Choroid plexus epithelial cell (primary cell): ENCODE data around the gene SPINK9.
A peak's percentile ranks its signal among the peaks of the same experiment; 100 is the strongest.

Source experiments
- DNase-seq: peaks from one replicate; pipeline ENCODE4 v3.0.0-alpha.2; 2010; ENCODE audit warnings: low read depth
- H3K4me3 ChIP-seq: 2 replicates; pipeline ENCODE4 v1.5.1; 2011; ENCODE audit warnings: low read depth, mild to moderate bottlenecking, control low read depth, low read length, moderate library complexity
- TF ChIP-seq, protein P1 (sequence below): conservative IDR thresholded peaks from 2 replicates; pipeline ENCODE4 v1.5.1; 2011; ENCODE audit warnings: low read depth, mild to moderate bottlenecking, control low read depth, inconsistent platforms, low read length, moderate library complexity

The SPINK9 gene

DNA sequence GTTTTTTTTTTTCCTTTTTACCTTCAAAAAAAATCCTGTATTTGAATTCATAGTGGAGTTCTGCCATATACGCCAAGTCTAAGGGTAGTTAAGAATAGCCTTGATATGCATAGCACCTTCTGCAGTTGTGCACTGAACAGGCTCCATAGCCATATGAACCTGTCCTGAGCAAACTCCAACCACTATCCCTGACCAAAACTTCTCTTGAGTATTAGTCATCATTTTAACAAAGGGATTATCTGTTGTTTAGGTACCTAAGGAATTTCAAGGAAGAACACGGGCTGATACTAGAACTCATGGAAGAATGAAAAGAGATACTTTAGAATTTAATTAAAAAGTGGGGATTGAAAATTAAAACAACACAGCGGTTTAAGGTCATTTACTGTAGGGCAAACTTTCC is 46.5 kb downstream of the SPINK9 start:
- TF ChIP-seq, protein P1, sequence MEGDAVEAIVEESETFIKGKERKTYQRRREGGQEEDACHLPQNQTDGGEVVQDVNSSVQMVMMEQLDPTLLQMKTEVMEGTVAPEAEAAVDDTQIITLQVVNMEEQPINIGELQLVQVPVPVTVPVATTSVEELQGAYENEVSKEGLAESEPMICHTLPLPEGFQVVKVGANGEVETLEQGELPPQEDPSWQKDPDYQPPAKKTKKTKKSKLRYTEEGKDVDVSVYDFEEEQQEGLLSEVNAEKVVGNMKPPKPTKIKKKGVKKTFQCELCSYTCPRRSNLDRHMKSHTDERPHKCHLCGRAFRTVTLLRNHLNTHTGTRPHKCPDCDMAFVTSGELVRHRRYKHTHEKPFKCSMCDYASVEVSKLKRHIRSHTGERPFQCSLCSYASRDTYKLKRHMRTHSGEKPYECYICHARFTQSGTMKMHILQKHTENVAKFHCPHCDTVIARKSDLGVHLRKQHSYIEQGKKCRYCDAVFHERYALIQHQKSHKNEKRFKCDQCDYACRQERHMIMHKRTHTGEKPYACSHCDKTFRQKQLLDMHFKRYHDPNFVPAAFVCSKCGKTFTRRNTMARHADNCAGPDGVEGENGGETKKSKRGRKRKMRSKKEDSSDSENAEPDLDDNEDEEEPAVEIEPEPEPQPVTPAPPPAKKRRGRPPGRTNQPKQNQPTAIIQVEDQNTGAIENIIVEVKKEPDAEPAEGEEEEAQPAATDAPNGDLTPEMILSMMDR = no peak
- no peak overlapping the region for H3K4me3 ChIP-seq

DNA sequence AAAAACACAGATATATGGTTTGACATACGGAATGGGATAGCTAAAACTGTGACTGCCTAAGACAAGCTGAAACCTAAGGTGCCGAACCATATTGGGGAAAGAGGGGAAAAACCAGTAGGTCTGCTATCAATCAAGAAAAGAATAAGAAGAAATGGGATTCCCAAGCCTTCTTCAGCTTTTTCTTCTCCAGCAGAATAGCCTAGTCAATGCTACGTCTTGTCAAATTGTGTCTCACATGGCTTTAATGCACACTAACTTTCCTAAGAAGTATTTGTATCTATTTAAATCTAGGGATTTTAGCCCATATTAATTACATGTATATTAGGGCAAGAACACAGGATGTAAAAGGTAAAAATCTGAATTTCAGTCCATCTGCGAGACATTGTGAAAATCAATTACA is 47.6 kb downstream of the SPINK9 start:
- DNase-seq = peak; percentile 5
- TF ChIP-seq, protein P1 = no peak
- peak overlapping the region; percentile 88 for H3K4me3 ChIP-seq

More for the DNA sequence above, 46.5 kb downstream of the SPINK9 start:
- no peak for DNase-seq

DNA sequence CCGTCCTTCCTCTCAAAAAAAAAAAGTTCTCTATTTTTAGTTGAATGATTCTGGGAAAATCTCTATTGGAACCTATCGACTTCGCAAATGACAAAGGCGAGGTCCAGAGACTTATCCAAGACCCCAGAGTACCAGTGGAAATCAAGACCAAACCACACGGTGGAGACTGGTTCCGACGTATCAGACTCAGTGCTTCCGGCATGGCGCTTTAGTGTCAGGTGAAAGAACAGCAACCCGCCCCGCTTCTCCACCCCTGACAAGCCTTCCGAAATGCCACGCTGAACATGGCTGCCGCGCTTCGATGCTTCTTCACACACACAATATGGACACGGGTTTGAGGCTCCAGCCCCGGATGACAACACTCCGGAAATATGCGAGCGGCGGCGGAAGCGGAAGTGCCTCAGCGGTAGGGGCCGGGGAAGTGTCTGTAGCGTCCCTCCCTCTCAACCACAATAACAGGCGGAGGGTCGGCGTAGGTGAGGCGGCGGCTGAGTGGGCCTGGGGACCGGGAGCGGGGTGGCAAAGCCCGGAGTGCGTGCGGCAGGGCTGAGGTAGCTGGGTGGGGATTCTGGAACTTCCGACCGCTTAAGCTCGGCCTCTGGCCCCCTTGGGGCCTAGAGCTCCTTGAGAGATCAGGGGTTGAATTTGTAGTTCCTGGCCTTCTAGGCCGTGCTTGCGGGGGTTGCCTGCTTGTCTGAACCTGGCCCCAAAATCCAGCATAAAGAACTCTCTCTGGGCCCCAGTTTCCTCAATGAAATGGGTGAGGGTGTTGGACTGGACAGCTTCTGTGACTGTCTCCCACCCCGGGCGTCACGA is 48.4 kb downstream of the SPINK9 start, which contains the start of gene FBXO38:
TSS of gene FBXO38 (plus strand) at position 395 of the 816 bp plus-strand sequence. CDS start 10,819 bp downstream, outside the sequence.
- TF ChIP-seq, protein P1 = no peak
- DNase-seq = peak; percentile 98
- peak within 1 kb of the TSS; percentile 88 for H3K4me3 ChIP-seq

DNA sequence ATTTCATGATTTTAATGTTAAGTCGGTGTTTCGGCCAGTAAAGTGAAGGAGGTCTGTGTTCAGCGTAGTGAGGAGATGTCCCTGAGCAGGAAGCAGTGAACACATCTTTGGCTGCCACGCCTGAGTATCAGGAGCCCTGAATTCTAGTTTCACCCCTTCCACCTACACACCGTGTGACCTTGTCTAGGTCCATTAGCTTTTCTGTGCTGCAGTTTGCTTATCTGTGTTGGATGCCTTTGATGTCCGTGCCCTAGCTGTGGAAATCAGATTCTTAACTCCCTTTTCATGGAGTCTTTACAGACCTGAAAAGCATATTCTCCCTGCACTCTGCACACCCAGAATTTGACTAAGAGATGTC is 49.0 kb downstream of the SPINK9 start:
- TF ChIP-seq, protein P1 = no peak
- peak overlapping the region; percentile 88 for H3K4me3 ChIP-seq
- DNase-seq = no peak

DNA sequence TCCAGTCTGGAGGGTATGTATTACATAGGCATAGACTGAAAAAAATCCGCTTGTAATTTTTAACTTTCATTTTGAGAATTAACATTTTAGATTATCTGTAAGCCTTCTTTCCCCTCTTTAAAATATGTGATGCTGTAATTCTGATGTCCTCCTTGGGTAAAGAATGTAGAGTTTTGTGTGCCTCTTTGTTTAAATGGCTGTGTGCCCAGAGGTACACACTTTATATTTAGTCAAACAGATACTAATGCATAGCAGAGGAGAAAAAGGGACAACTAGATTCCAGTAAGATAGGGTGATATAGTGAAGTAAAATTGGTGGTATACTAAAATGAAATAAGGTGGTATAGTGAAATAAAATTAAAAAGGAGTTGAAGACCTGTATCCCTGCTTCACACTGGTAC is 49.7 kb downstream of the SPINK9 start:
- H3K4me3 ChIP-seq = no peak overlapping the region
- TF ChIP-seq, protein P1 = no peak
- DNase-seq = no peak

DNA sequence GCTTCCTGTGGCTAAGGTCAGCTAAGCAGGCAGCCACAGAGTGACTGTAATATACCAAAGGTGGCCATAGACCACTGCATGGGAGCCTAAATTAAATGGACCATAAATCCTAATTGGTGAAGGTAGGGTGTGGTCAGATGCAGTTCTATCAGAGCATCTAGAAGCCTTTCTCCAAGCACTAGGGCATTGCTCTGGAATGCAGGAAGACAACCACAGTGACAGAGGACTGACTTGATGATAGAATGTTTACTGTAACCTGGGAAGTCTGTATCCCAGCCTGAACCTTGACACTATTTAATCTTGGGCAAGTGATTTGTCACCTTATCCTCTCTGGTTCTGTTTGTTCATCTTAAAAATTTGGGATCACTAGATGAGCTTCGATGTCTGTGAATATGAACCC is 50.7 kb downstream of the SPINK9 start:
- peak; percentile 4 for DNase-seq
- H3K4me3 ChIP-seq = no peak overlapping the region
- TF ChIP-seq, protein P1 = no peak

DNA sequence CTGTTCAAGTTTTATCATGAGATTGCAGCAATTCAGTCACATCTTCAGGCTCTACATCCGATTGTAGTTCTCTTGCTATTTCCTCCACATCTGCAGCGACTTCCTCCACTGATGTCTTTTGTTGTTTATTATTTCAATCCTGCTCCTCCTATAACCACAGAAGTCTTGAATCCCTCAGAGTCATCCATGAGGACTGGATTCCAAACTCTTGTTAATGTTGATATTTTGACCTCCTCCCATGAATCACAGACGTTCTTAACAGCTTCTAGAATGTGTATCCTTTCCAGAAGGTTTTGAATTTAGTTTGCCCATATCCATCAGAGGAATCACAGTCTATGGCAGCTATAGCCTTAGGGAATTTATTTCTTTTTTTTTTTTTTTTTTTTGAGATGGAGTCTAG is 52.0 kb downstream of the SPINK9 start:
- no peak overlapping the region for H3K4me3 ChIP-seq
- DNase-seq = peak; percentile 62
- TF ChIP-seq, protein P1 = no peak
